Effector memory CD4-positive, alpha-beta T cell (primary cell): ENCODE measurements around the gene PDIA6.

Experiments
- DNase-seq, 3 donors: peaks; one replicate each; pipeline ENCODE4 v3.0.0-alpha.2; 2020
- H3K27ac ChIP-seq: 2 replicates; pipeline ENCODE4 v1.7.0; 2013; ENCODE audit warnings: mild to moderate bottlenecking, low read length, moderate library complexity; ENCODE audit not compliant: insufficient read depth, poor library complexity, severe bottlenecking
- H3K27me3 ChIP-seq: replicated peaks from 2 replicates; pipeline ENCODE4 v1.7.0; 2013; ENCODE audit warnings: mild to moderate bottlenecking, low read length; ENCODE audit not compliant: insufficient read depth, control insufficient read depth, poor library complexity, severe bottlenecking
- H3K36me3 ChIP-seq: 2 replicates; pipeline ENCODE4 v1.7.0; 2013; ENCODE audit warnings: mild to moderate bottlenecking, low read length, moderate library complexity; ENCODE audit not compliant: control insufficient read depth, insufficient read depth
- H3K4me1 ChIP-seq: 2 replicates; pipeline ENCODE4 v1.7.0; 2013; ENCODE audit warnings: low read length, mild to moderate bottlenecking; ENCODE audit not compliant: control insufficient read depth, insufficient read depth, poor library complexity, severe bottlenecking
- H3K4me3 ChIP-seq: 2 replicates; pipeline ENCODE4 v1.7.0; 2013; ENCODE audit warnings: low read length, low read depth, mild to moderate bottlenecking; ENCODE audit not compliant: insufficient read depth, poor library complexity, severe bottlenecking
- H3K9me3 ChIP-seq: 2 replicates; pipeline ENCODE4 v1.7.0; 2013; ENCODE audit warnings: mild to moderate bottlenecking, low read length, moderate library complexity; ENCODE audit not compliant: control insufficient read depth
- total RNA-seq, 3 donors: gene quantifications; one replicate each; lab custom pipeline; 2026; lab: John Stamatoyannopoulos, UW

PDIA6 gene, protein sequence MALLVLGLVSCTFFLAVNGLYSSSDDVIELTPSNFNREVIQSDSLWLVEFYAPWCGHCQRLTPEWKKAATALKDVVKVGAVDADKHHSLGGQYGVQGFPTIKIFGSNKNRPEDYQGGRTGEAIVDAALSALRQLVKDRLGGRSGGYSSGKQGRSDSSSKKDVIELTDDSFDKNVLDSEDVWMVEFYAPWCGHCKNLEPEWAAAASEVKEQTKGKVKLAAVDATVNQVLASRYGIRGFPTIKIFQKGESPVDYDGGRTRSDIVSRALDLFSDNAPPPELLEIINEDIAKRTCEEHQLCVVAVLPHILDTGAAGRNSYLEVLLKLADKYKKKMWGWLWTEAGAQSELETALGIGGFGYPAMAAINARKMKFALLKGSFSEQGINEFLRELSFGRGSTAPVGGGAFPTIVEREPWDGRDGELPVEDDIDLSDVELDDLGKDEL
- total RNA-seq, result 68.8 to 103 (median 78.2) reads per million in 3 donors

DNA sequence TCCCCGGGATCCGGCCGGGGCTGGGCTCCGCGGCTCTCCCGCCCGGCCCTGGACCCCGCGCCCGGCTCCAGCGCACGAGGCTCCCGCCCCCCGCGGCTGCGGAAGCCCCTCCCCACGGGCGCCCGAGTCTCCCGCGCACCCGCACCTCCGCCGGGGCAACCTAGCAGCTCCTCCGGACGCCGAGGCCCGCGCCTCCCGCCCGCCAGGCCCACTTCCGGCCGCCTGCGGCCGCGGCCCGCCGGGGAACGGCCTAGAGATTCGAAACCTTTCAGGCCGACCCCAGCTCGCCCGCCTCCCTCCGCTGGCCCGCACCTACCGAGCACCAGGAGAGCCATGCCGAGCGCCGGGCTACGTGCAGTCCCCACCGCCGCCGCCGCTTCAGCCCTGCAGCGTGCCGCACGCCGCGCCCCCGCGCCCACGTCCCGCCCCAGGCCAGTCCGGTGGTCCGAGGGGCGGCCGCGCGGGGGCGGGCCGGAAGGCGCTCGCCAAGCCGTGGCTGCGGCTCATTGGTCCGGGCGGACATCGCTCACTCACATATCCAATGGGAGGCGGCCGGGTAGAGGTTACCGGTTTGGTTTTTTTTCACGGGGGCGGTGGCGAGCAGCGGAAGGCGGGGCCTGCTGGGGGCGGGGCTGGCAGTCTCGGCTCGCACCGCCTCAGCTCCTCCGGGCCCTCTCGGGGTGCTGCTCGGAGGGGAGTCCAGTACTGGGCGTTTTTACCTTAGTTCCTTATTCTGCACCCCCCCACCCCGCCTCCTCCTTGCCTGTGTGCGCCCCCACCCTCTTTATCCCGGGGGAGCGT is at the start of gene PDIA6:
Gene PDIA6, minus strand, starts transcription at position 424 of the 801 bp plus-strand sequence. Its CDS starts 89 bp downstream, at position 335.
- Histone ChIP-seq H3K9me3 (no peaks in the 10 kb centered on the region), H3K27me3 (no peaks in the 10 kb centered on the region), H3K4me1 (peaks cover 23% of the 10 kb centered on the region), H3K27ac (peak within 1 kb of the TSS; percentile 81), H3K4me3 (peak within 1 kb of the TSS; percentile 79), H3K36me3 (no peaks in the 10 kb centered on the region)
- DNase-seq, result peak; percentile 87 to 93 (median 93)

DNA sequence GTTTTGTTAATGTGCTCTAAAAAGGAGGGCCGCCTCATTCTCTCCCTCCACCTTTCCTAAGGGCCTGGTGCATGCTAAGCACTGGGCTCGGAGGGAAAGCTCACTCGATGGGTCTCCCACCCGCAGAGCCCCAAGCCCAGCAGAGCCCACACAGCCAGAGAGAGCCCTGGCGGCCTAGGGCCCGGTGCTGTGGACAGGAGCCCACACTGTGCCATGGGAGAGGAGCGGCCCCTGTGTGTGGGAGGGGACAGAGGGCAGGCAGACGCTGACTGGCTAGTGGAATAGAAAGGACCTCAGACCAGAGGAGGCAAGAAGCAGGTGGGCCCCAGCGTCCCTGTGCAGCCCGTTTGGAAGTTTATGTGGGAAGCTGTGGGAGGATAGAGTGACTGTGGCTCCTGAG is 49.7 kb upstream of the PDIA6 start:
- Histone ChIP-seq H3K4me1 (peaks cover 3% of the 10 kb centered on the region), H3K9me3 (no peaks in the 10 kb centered on the region), H3K36me3 (no peaks in the 10 kb centered on the region), H3K4me3 (no peak overlapping the region), H3K27me3 (no peaks in the 10 kb centered on the region), H3K27ac (no peak overlapping the region)
- no peak for DNase-seq

DNA sequence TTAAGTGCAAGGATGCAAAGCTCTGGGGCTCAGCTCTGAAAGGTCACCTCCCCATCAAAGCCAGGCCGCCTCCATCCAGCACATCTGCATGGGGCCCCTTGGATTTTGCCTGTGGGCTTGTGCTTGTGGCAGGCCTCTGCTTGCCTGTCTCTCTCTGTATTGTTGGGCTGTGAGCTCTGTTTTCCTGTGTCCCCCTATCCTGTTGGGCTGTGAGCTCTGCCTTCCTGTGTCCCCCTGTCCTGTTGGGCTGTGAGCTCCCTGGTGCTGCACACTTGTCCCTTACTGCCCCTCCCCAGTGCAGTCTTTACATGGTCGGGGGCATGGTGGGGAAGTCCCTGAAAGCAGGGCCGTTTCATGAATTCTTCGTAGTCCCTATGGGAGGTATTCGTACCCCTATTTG is 49.2 kb upstream of the PDIA6 start:
- Histone ChIP-seq H3K9me3 (no peaks in the 10 kb centered on the region), H3K4me1 (peaks cover 3% of the 10 kb centered on the region), H3K27me3 (no peaks in the 10 kb centered on the region), H3K27ac (no peak overlapping the region), H3K4me3 (no peak overlapping the region), H3K36me3 (no peaks in the 10 kb centered on the region)
- DNase-seq, result no peak

DNA sequence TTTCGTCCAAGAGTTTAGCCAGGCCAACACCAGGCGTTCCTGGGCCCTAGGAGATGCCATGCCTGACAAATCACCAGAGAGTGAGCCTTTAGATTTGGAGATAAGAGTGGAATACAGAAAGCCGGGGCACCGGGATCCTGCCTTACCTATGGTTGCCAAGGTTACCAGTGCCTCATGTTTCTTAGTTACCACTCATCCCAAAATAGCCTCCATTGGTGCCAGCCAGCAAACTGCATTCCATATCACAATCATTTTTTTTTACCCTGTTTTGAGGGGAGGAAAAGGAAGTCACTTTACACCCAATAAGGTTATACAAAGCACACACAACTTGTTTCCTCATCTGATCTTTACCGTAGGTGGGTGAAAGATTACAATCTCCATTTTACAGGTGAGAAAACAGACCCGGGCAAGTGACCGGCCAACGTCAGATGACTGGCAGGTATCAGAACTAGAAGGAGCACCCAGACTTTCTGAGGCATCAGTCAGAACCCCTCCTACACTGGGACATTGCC is 48.3 kb upstream of the PDIA6 start:
- Histone ChIP-seq H3K4me1 (peaks cover 3% of the 10 kb centered on the region), H3K9me3 (no peaks in the 10 kb centered on the region), H3K4me3 (no peak overlapping the region), H3K36me3 (no peaks in the 10 kb centered on the region), H3K27ac (no peak overlapping the region), H3K27me3 (peaks cover 2% of the 10 kb centered on the region)
- DNase-seq, result no peak

DNA sequence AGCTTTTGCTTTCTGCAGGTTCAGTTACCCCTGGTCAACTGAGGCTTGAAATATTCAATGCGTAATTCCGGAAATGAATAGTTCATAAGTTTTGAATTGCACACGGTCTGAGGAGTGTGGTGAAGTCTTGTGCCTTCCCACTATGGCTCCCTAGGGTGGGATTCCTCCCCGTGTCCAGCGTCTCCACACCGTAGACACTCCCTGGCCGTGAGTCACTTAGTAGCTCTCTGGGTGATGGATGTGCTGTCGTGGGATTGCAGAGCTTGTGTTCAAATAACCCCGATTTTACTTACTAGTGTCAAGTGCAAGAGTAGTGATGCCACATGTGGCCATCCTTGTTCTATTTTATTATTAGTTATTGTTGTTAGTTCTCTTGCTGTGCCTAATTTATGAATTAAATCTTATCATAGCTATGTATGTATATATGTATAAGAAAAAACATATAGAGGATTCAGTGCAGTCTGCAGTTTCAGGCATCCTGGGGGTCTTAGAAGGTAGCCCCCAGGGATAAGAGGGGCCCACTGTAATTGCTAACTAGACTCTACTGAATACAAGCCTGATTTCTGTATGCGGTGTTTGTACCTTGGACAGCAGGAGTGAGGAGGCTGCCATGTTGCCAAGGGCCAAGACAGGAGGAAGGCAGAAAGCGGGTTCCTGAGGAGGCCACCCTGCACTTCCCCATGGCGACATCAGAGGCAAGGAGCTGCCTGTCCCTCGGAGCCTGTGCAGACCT is 47.7 kb upstream of the PDIA6 start:
- Histone ChIP-seq H3K27me3 (peaks cover 5% of the 10 kb centered on the region), H3K4me3 (no peak overlapping the region), H3K36me3 (no peaks in the 10 kb centered on the region), H3K27ac (no peak overlapping the region), H3K4me1 (peaks cover under 1% of the 10 kb centered on the region), H3K9me3 (no peaks in the 10 kb centered on the region)
- DNase-seq, result no peak

DNA sequence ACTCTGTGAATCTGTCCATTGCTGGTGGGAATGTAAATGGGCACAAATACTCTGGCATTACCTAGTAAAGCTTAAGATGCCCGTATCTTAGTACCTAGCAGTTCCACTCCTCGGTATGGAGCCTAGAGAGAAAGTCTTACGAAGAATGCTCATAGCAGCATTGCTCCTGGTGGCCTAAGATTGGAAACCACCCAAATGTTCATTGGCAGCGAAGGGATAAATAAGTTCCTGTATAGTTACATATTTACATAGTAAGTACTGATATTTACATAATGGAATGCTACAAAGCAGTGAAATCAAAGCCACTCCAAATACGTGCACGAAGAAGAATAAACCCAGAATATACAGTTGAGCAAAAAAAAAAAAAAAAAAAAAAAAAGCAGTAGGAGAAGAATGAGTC is 46.7 kb upstream of the PDIA6 start:
- Histone ChIP-seq H3K4me1 (no peaks in the 10 kb centered on the region), H3K27ac (no peak overlapping the region), H3K9me3 (no peaks in the 10 kb centered on the region), H3K4me3 (no peak overlapping the region), H3K36me3 (no peaks in the 10 kb centered on the region), H3K27me3 (peaks cover 5% of the 10 kb centered on the region)
- no peak for DNase-seq

DNA sequence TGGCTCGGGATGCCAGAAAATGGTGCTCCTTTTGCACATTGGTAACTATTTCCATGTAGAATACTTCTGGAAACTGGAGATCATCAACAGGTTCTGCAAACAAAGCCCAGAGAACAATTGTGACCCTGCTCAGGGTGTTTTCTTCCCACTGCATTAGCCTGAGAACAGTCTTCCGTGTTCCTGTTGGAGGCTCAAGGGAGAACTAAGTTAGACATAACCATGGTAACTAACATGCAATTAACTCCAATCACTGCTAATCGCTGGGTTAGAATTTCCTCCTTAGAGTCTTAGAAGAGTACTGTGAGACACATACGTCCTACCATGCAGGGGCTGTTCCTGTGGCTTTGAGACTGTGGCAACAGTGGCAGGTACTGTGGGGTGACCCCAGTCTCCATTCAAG is 36.0 kb upstream of the PDIA6 start:
- no peak overlapping the region for H3K4me3 ChIP-seq
- H3K27ac ChIP-seq, result no peak overlapping the region
- H3K4me1 ChIP-seq, result no peaks in the 10 kb centered on the region
- no peak for DNase-seq
- H3K36me3 ChIP-seq, result no peaks in the 10 kb centered on the region
- no peaks in the 10 kb centered on the region for H3K9me3 ChIP-seq
- no peaks in the 10 kb centered on the region for H3K27me3 ChIP-seq

DNA sequence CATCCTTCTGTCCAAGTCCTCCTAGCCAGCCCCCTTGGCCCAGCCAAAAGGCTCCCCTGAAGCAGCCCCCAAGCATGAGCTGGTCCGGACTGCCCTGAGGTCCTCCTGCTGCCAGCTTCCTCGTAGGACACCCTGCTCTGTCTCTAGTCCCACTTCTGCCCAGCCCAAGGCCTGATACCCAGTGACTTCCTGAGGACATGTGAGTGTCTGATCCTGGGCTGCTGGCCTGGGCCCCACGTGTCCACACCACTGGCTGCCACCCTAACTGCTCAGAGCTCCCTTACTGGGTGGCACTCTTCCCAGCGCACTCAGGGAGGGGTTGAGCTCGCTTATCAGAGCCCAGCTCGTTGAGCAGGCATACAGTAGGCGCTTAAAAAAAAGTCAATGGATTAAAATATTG is 34.4 kb upstream of the PDIA6 start:
- Histone ChIP-seq H3K4me3 (no peak overlapping the region), H3K36me3 (no peaks in the 10 kb centered on the region), H3K4me1 (no peaks in the 10 kb centered on the region), H3K27me3 (no peaks in the 10 kb centered on the region), H3K27ac (no peak overlapping the region), H3K9me3 (peaks cover 2% of the 10 kb centered on the region)
- DNase-seq, result no peak

DNA sequence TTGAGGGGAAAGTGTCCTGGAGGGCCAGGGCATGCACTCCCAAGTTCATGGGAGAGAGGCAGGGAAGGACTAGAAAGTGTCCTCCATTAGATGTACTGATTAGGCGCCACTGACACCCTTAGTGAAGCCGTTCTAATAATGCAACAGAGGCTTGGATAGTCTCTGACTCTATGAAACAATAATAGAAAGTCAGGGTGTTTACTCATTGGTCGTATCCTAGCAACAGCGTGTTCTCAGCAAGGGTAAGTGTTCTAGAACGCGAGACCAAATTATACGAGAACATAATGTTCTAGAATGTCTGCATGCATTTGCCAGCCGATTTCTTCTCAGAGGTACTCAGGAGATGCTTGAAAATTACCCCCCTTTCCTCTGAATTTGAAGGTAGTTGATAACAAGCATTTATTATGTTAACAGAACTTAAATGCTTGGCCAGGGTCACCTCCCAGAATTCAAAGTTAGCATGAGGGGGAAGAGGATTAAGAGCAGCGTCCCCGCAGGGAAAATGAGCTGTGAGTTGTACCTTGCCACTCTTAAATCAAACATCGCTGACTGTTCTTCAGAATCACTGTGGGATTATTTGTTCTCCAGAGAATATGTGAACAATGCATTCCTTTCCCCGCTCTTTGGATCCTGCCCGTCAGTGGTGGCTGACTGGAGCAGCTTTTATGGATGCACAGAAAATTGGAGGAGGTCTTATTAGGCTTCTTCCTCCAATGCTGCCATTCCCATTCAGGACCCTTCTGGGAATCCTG is 33.7 kb upstream of the PDIA6 start:
- Histone ChIP-seq H3K4me3 (no peak overlapping the region), H3K27me3 (no peaks in the 10 kb centered on the region), H3K4me1 (no peaks in the 10 kb centered on the region), H3K9me3 (peaks cover 9% of the 10 kb centered on the region), H3K27ac (no peak overlapping the region), H3K36me3 (no peaks in the 10 kb centered on the region)
- DNase-seq, result no peak
